ENCODE data around the gene PLOD3.
A peak's percentile ranks its signal among the peaks of the same experiment; 100 is the strongest.

PLOD3 gene

GRCh38 chr7:101175664-101176063 lies 41.7 kb downstream of the PLOD3 start:
- no peak for DNase-seq

GRCh38 chr7:101174322-101174854 lies 43.0 kb downstream of the PLOD3 start:
- DNase-seq, result peak; percentile 25

- peak; percentile 89 for DNase-seq
These were observed 43.6 kb downstream of the PLOD3 start for GRCh38 chr7:101173752-101174244.

DNA sequence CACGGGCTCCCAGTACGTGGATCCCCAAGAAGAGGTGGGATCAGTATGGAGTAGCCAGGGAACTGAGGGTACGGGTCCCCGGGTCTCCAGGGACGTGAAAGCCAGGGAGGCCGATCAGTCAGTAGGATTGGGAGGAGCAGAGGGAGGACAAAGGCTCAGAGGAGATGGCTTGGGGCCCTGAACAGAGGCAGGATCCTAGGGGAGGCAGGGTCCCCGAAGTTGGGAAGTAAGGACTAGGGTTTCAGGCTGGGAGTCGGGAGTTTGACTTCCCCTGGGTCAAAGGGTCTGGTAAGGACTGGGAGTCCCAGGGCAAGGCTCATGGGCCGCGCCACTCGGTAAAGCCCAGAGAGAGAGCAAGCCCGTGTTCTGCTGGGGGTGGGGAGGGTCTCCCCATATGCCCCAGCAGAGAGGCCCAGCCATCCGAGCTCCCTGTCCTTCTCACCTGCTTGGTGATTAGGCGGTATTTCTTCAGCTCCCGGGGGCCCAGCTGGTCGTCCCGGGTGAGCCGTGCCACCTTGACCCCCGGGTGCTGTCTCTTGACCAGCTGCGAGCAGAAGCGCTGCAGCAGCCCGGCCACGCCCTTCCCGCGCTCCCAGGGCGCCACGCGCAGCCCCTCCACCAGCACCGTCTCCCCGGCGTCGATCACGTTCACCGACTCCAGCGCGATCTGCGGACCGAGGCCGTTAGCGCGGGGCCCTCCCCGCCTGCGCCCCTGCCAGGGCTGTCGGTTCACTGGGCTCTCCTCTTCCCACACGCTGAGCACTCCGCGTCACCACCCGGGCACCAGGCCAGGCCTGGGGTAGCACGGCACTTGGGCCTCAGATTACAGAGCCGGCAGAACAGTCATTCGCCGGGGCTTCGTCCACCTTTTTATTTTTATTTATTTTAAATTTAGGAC lies 44.3 kb downstream of the PLOD3 start:
- peak; percentile 52 for DNase-seq

GRCh38 chr7:101172005-101172853 lies 45.2 kb downstream of the PLOD3 start:
- DNase-seq, result peak; percentile 29

- DNase-seq, result peak; percentile 26
These were observed 45.9 kb downstream of the PLOD3 start for GRCh38 chr7:101171442-101171837.

DNA sequence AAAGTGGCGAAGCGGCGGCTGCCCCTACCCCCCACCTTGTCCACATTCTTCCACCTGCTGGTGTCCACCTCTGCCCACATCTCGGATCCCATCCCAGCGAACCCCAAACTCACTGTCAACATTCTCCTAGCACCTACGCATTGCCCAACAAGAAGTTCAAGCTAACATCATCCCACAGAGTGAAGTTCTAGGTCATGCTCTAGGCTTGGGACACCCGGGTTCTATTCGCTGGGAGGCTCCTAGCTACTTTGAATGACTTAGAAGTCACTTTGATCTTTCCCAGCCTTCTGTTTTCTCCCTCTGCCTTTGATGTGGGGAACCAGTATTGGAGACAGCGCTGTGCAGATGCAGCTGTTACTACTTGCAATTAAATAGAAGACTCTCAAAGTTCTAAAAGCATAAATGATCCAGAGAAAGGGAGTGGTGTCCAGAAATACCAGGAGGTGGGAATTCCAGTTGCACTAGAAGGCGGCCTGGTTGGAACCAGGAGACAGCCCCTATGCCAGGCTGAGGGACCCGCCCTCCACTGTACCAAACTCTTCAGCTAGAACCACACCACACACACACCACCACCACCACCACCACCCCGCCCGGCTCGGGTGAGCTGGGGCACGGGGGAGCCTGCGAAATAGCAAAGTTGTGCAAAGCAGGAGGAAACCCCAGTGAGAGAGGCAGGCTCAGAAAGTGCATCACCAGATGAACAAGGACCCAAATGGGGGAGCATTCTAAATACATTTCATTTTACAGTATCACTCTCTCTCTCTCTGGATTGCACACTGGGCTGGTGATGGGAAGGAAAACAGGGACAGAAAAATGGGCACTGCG lies 46.6 kb downstream of the PLOD3 start:
- peak; percentile 26 for DNase-seq

GRCh38 chr7:101169838-101170551 lies 47.4 kb downstream of the PLOD3 start:
- peak; percentile 94 for DNase-seq

DNA sequence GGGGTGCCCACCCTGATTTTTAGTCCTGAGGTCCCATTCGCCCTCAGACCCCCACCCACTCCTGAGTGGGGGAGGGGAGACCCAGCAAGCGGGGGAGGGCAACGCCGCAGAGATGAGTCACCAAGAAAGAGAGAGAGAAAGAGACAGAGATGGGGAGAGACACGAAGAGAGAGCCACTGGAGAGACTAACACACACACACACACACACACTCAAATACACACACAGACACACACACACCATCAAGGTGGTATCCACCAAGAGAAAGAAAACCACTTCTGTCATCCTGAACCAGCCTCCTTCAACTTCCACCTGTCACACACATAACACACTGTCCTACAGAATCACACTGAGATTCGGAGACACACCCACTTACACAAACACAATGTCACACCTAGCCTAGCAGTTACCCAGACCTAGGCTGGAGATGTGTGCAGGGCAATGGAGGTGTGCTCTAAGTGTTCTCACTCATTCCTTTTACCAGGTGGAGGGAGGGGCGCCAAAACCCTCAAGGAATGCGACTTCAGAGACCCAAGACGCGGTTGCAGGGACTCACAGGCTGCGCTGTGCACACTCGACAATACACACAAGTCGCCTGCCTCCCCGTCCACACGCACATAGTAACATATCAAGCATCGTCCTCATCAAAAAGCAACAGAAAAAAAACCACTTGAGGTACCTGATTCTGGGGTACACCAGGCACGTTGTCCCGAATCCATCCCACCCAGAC lies 48.1 kb downstream of the PLOD3 start:
- DNase-seq, result peak; percentile 28

- peak; percentile 42 for DNase-seq
These were observed 48.9 kb downstream of the PLOD3 start for GRCh38 chr7:101168412-101169049.

DNA sequence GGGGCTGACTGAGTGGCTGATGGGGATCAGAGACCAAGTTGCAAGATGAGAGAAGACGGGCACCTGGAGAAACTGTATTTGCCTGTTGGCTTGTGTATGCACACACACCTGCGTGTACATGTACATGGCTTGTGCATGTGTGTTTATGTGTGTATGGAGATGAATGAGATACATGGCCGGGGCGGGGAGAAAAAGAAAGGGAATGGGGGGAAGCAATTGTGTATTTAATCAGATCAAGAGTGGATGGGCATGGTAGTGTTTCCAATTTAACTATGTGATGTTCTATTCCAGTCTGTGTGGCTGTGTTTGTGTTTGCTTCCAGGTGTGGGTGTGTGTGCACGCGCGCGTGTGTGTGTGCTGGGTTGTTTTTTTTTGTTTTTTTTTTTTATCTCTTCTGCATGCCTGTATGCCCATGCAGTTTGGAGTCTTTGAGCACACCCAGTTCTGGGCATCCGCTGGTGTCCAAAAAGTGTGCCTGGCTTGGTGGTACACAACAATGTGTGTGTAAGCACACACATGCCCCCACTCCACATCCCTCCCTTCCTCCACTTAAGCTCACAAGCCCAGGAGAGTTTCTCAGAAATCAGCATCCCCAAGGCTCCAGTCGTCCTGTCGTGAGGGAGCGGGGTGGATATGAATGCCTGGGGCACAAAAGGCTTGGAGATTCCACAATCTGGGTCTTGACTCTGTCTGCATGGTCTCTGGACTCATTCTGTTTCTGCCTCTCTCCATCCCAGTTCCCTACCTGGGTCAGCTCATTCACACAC lies 49.6 kb downstream of the PLOD3 start:
- peak; percentile 25 for DNase-seq

- DNase-seq, result no peak
These were observed 50.3 kb downstream of the PLOD3 start for GRCh38 chr7:101166909-101167644.

DNA sequence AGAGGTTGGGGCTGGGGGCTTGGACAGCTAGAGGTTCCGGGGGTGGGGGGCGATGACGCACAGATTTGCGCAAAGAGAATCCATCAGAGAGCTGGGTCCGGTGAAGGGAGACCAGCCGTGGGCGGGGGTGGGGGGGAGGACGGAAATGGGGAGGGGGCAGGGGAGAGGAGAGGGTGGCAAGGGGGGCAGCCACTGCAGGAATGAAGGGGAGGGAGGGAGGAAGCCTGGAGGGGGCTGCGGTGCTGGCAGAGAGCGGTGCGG lies 50.8 kb downstream of the PLOD3 start:
- no peak for DNase-seq

GRCh38 chr7:101165958-101166647 lies 51.3 kb downstream of the PLOD3 start:
- no peak for DNase-seq

GRCh38 chr7:101165075-101165957 lies 52.1 kb downstream of the PLOD3 start, which contains the start of gene VGF:
Gene VGF (minus strand): TSS chr7:101165569. CDS start chr7:101164843, 726 bp downstream.
- peak; percentile 97 for DNase-seq

DNA sequence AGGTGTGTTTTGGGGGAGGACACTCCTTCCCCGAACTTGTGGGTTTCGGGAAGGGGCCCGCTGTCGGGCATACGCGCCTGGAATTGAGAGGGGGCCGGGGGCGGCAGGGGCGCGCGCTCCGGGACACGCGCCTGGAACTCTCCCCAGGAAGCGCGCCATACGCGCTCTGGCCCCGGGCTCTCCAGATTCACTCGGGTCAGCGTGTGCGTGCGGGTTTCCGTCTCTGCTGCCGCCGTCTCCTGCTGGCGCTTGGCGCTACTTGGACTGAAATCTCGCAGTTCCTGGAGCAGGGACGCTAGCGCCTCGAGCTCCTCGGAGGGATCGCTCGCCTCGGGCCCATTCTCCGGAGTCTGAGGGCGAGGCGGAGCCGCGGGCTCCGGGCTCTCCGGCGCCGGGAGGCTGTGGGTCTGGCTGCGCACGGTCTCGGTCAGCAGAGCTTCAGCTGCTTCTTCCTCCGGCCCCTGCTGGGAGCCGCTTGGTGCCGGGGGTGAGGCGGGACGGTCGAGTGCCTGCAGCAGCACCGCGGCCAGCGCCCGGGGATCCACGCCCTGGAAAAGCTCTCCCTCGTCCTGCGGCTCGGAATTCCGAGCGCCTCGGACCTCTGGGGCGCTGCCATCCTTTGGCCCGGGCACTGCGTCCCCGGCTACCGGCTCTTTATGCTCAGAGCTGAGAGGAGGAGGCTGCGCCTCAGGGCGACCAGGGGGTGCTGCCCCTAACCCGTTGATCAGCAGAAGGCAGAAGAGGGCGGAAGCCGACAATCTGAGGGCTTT lies 53.1 kb downstream of the PLOD3 start:
- DNase-seq, result no peak

All from stimulated activated CD8-positive, alpha-beta memory T cell treated with anti-CD3 and anti-CD28 coated beads, Interleukin-4, amount 100 ng/mL, for 48 hours (primary cell).